ENCODE results near the gene ABHD16B. TPM values are rescaled to one million over a fixed set of nuclear protein-coding genes. Genes with fewer than 3 reads are reported as not detected.
A peak's percentile ranks its signal among the peaks of the same experiment; 100 is the strongest.

ABHD16B gene
- total and polyA plus RNA-seq, 2 donors (not counting 1 experiment from before 2014, with no cell fraction given), result not detected

DNA sequence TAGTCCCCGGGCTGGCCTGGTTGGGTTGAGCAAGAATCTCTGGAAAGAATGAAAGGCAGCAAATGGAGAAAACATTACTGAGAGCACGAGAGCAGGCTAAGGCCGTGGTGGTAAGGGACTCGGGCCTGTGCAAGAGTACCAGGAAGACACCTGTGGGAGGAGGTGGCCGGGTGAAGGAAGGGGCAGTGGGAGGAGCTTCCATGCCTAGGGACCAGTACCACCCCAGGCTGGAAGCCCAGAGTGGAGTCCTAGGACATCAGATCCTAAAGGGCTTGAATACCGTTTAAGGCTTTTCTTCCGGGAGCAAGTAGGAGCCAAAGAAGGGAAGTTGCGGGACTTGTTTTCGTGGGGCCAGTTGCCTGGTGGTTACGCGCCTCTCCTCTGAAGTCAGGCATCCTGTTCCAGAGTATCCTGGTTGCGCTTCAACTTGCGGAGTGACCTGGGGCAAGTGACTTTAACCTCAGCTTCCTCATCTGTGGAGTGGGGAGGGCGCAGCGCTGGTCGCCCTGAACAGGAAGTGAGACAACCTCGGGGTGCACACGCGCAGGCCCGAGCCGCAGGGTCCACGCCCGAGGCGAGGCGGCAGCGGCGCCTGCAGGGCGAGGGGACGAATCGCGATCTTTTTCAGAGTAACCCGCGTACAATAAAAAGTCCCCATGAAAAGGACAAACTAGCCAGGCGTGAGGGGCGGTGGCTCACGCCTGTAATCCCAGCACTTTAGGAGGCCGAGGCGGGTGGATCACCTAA is 2.7 kb downstream of the ABHD16B start:
- peak overlapping the region; percentile 85 for H2AFZ ChIP-seq (ENCODE audit: insufficient read depth, low read depth, low read length, poor library complexity, severe bottlenecking)
- Mint-ChIP-seq H3K9me3 (ENCODE audit: insufficient read depth) (no peaks in the 10 kb centered on the region), H3K4me1 (peaks cover 30% of the 10 kb centered on the region), H3K27me3 (no peaks in the 10 kb centered on the region), H3K4me3 (peak overlapping the region; percentile 94), H3K27ac (peak overlapping the region; percentile 97)
- H3K9ac ChIP-seq (ENCODE audit: low read length), result peak overlapping the region; percentile 85
- no peaks in the 10 kb centered on the region for H3K27me3 ChIP-seq (replicated peaks in 1 of 4; ENCODE audit: control extremely low read depth in 1 of 4, control insufficient read depth in 3 of 4, insufficient read depth in 4 of 4, low read length in 3 of 4)
- 3% methylated on average over 38 of the region's 38 CpGs for WGBS (ENCODE audit: insufficient coverage)
- peak overlapping the region; percentile 39 to 97 (median 86) for H3K4me3 ChIP-seq (ENCODE audit: control extremely low read depth in 1 of 5, extremely low read depth in 1 of 5, insufficient read depth in 1 of 5, low read depth in 2 of 5, low read length in 4 of 5)
- H3K4me1 ChIP-seq (ENCODE audit: control insufficient read depth in 2 of 2, insufficient read depth in 2 of 2, low read length in 2 of 2), result peaks cover 18 to 24% of the 10 kb centered on the region in 2 donors
- TF ChIP-seq, protein P1, sequence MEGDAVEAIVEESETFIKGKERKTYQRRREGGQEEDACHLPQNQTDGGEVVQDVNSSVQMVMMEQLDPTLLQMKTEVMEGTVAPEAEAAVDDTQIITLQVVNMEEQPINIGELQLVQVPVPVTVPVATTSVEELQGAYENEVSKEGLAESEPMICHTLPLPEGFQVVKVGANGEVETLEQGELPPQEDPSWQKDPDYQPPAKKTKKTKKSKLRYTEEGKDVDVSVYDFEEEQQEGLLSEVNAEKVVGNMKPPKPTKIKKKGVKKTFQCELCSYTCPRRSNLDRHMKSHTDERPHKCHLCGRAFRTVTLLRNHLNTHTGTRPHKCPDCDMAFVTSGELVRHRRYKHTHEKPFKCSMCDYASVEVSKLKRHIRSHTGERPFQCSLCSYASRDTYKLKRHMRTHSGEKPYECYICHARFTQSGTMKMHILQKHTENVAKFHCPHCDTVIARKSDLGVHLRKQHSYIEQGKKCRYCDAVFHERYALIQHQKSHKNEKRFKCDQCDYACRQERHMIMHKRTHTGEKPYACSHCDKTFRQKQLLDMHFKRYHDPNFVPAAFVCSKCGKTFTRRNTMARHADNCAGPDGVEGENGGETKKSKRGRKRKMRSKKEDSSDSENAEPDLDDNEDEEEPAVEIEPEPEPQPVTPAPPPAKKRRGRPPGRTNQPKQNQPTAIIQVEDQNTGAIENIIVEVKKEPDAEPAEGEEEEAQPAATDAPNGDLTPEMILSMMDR (IDR thresholded peaks at IDR 0.05), result peak; percentile 77
- no peak for TF ChIP-seq EZH2 (IDR thresholded peaks at IDR 0.05; ENCODE audit: borderline replicate concordance, insufficient read depth, low read depth, low read length, poor library complexity, severe bottlenecking)
- H3K79me2 ChIP-seq (ENCODE audit: control insufficient read depth, insufficient read depth, low read length), result peaks cover 39% of the 10 kb centered on the region
- ChIA-PET POLR2A (interaction anchor here (1.0 to 2.5 kb wide), 6 partner anchors 88 to 326 kb away, joined by 3 to 16 read pairs (median 6); partner anchors contain the start of genes GMEB2, PRPF6, PTK6 and SAMD10), CTCF (interaction anchor here (0.7 to 4.4 kb wide), 17 partner anchors 76 to 370 kb away, joined by 3 to 29 read pairs (median 7); partner anchors contain the start of genes ARFRP1, LIME1, PRPF6 and PTK6)
- intact Hi-C loops (cut with micrococcal nuclease), result loop anchor here (1.0 to 2.0 kb wide), 7 partner anchors 78 to 368 kb away; partner anchors contain the start of genes SLC2A4RG and UCKL1
- no peaks in the 10 kb centered on the region for H3K9me3 ChIP-seq (ENCODE audit: control extremely low read depth in 1 of 3, control insufficient read depth in 2 of 3, insufficient read depth in 1 of 3, low read length in 2 of 3)
- peaks cover 0 to 10% of the 10 kb centered on the region in 2 experiments for H3K36me3 ChIP-seq (replicated peaks in 1 of 2; ENCODE audit: control extremely low read depth in 1 of 2, control insufficient read depth in 1 of 2, extremely low read depth in 1 of 2, insufficient read depth in 2 of 2, low read length in 1 of 2)
- DNase-seq (peak; percentile 95), ATAC-seq (ENCODE audit: low read depth) (peak; percentile 77)
- peaks cover 10% of the 10 kb centered on the region for H4K20me1 ChIP-seq (ENCODE audit: control insufficient read depth, insufficient read depth, low read length, poor library complexity, severe bottlenecking)
- H3K27ac ChIP-seq (ENCODE audit: low read length in 2 of 2), result peak overlapping the region; percentile 89 to 90
- peak overlapping the region; percentile 94 for H3K4me2 ChIP-seq (replicated peaks; ENCODE audit: low read depth, low read length, poor library complexity, severe bottlenecking)
